Liver (tissue), 9 donors: ENCODE results near the gene TIAM2. TPM values are rescaled to one million over a fixed set of nuclear protein-coding genes. Genes with fewer than 3 reads are reported as not detected.

Source experiments
- DNase-seq: peaks from one replicate; pipeline ENCODE4 v3.0.0-alpha.2; 2017; ENCODE audit warnings: low spot score
- H3K27ac ChIP-seq, 2 donors: one replicate each; pipeline ENCODE4 v1.7.0; 2013; ENCODE audit warnings: inconsistent platforms in 2 of 2, low read length in 2 of 2, control low read depth in 1 of 2, low read depth in 1 of 2, mild to moderate bottlenecking in 1 of 2
- H3K27me3 ChIP-seq, 4 donors: one replicate each; pipeline versions ENCODE4 v1.6.1 to v1.7.0; 2013; ENCODE audit warnings: low read length in 3 of 4, inconsistent platforms in 1 of 4, mild to moderate bottlenecking in 1 of 4, moderate library complexity in 1 of 4; ENCODE audit not compliant: control insufficient read depth in 4 of 4, insufficient read depth in 4 of 4
- H3K36me3 ChIP-seq, 4 donors: one replicate each; pipeline versions ENCODE4 v1.6.1 to v1.7.0; 2013; ENCODE audit warnings: low read length in 3 of 4, mild to moderate bottlenecking in 3 of 4, low read depth in 1 of 4, moderate library complexity in 1 of 4; ENCODE audit not compliant: control insufficient read depth in 4 of 4, insufficient read depth in 3 of 4
- H3K4me1 ChIP-seq, 4 donors: one replicate each; pipeline versions ENCODE4 v1.6.1 to v1.7.0; 2013; ENCODE audit warnings: low read length in 3 of 4, mild to moderate bottlenecking in 3 of 4, moderate library complexity in 1 of 4; ENCODE audit not compliant: control insufficient read depth in 4 of 4, insufficient read depth in 4 of 4
- H3K4me3 ChIP-seq, 3 donors: one replicate each; pipeline versions ENCODE4 v1.6.1 to v1.7.0; 2013; ENCODE audit warnings: low read length in 3 of 3, control low read depth in 1 of 3, low read depth in 1 of 3, mild to moderate bottlenecking in 1 of 3
- H3K9ac ChIP-seq, 2 donors: one replicate each; pipeline ENCODE4 v1.7.0; 2013; ENCODE audit warnings: low read length in 2 of 2, mild to moderate bottlenecking in 2 of 2, moderate library complexity in 2 of 2, control low read depth in 1 of 2, low read depth in 1 of 2
- H3K9me3 ChIP-seq, 4 donors: one replicate each; pipeline versions ENCODE4 v1.6.1 to v1.7.0; 2013; ENCODE audit warnings: low read length in 3 of 4; ENCODE audit not compliant: control insufficient read depth in 4 of 4
- CTCF ChIP-seq: fragments of 150-350 bp; IDR thresholded peaks from 2 replicates; pipeline ENCODE4 v1.5.1; 2017; ENCODE audit warnings: improper control_type of control experiment, low read depth, low read length; ENCODE audit not compliant: missing input control
- EGR1 ChIP-seq, 2 donors: IDR thresholded peaks; 2 replicates each; pipeline ENCODE4 v1.6.1; 2016 to 2018; ENCODE audit warnings: antibody characterized with exemption in 2 of 2, low read depth in 2 of 2
- FOXA1 ChIP-seq: IDR thresholded peaks from 2 replicates; pipeline ENCODE4 v1.6.1; 2016; ENCODE audit warnings: antibody characterized with exemption
- FOXA2 ChIP-seq: IDR thresholded peaks from 2 replicates; pipeline ENCODE4 v1.6.1; 2016; ENCODE audit warnings: antibody characterized with exemption
- GABPA ChIP-seq, 2 donors: IDR thresholded peaks in 1 of 2; conservative IDR thresholded peaks in 1 of 2; 2 replicates each; pipeline ENCODE4 v1.6.1; 2016; ENCODE audit warnings: antibody characterized with exemption in 2 of 2, mild to moderate bottlenecking in 1 of 2, moderate library complexity in 1 of 2
- HNF4A ChIP-seq, 2 donors: conservative IDR thresholded peaks; 2 replicates each; pipeline ENCODE4 v1.6.1; 2016; ENCODE audit warnings: antibody characterized with exemption in 2 of 2, mild to moderate bottlenecking in 2 of 2
- HNF4G ChIP-seq: IDR thresholded peaks from 2 replicates; pipeline ENCODE4 v1.6.1; 2016; ENCODE audit warnings: antibody characterized with exemption
- JUND ChIP-seq, 2 donors: IDR thresholded peaks; 2 replicates each; pipeline ENCODE4 v1.6.1; 2016; ENCODE audit warnings: antibody characterized with exemption in 2 of 2
- NR2F2 ChIP-seq: IDR thresholded peaks from 2 replicates; pipeline ENCODE4 v1.6.1; 2016; ENCODE audit warnings: antibody characterized with exemption
- RAD21 ChIP-seq, 2 donors: IDR thresholded peaks; 2 replicates each; pipeline ENCODE4 v1.6.1; 2016; ENCODE audit warnings: antibody characterized with exemption in 2 of 2, mild to moderate bottlenecking in 2 of 2
- REST ChIP-seq: IDR thresholded peaks from 2 replicates; pipeline ENCODE4 v1.6.1; 2016; ENCODE audit warnings: antibody characterized with exemption, mild to moderate bottlenecking
- RXRA ChIP-seq, 2 donors: IDR thresholded peaks; 2 replicates each; pipeline ENCODE4 v1.6.1; 2017 to 2018; ENCODE audit warnings: antibody characterized with exemption in 2 of 2, mild to moderate bottlenecking in 1 of 2
- YY1 ChIP-seq: IDR thresholded peaks from 2 replicates; pipeline ENCODE4 v1.6.1; 2016; ENCODE audit warnings: antibody characterized with exemption, mild to moderate bottlenecking
- WGBS: extraction: QIAGEN DNeasy Blood & Tissue Kit; methylation state at CpG from one replicate; pipeline ENCODE4 v1.1.7; 2013; 5-methylcytosine and 5-hydroxymethylcytosine counted together
- polyA plus RNA-seq, 2 donors: library from polyadenylated mRNA; stranded (reverse) in 1 of 2; unstranded in 1 of 2; fragments of 200-250 nt in 1 of 2; fragments of >200 nt in 1 of 2; fragmentation: Nextera tagmentation in 1 of 2; extraction: Ambion mirVana in 1 of 2; gene quantifications; one replicate each; pipeline versions ENCODE4 v1.2.1 to v1.2.3, GENCODE V29; 2013 to 2015
- total RNA-seq, 2 donors: library from RNA; depleted of rRNA; stranded (reverse); fragments of >200 nt; gene quantifications; one replicate each; pipeline ENCODE4 v1.2.3, GENCODE V29; 2014
- TF ChIP-seq, protein P1 (sequence below): IDR thresholded peaks from 2 replicates; pipeline ENCODE4 v1.6.1; 2016; ENCODE audit warnings: antibody characterized with exemption
- TF ChIP-seq, protein P2 (sequence below): IDR thresholded peaks from 2 replicates; pipeline ENCODE4 v1.6.1; 2016; ENCODE audit warnings: antibody characterized with exemption
- donor health status: healthy.
- donor health status: healthy.
- donor health status: healthy.
- donor health status: healthy.
- donor health status: healthy.

Gene TIAM2
- total and polyA plus RNA-seq, 4 donors = 0.62 to 3.7 (median 2.4) TPM

GRCh38 chr6:155055729-155056128 lies 60.6 kb downstream of the TIAM2 start (continued):
- TF ChIP-seq JUND (IDR thresholded peaks at IDR 0.05) (no peak), NR2F2 (no peak), RXRA (IDR thresholded peaks at IDR 0.05) (no peak), FOXA1 (no peak), RAD21 (IDR thresholded peaks at IDR 0.05) (no peak), GABPA (IDR thresholded peaks at IDR 0.05 in 1 of 2, conservative IDR thresholded peaks at IDR 0.05 in 1 of 2) (no peak), EGR1 (IDR thresholded peaks at IDR 0.05; ENCODE audit: low read depth in 2 of 2) (no peak)
- TF ChIP-seq, protein P1, sequence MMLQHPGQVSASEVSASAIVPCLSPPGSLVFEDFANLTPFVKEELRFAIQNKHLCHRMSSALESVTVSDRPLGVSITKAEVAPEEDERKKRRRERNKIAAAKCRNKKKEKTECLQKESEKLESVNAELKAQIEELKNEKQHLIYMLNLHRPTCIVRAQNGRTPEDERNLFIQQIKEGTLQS = no peak
- TF ChIP-seq, protein P2, sequence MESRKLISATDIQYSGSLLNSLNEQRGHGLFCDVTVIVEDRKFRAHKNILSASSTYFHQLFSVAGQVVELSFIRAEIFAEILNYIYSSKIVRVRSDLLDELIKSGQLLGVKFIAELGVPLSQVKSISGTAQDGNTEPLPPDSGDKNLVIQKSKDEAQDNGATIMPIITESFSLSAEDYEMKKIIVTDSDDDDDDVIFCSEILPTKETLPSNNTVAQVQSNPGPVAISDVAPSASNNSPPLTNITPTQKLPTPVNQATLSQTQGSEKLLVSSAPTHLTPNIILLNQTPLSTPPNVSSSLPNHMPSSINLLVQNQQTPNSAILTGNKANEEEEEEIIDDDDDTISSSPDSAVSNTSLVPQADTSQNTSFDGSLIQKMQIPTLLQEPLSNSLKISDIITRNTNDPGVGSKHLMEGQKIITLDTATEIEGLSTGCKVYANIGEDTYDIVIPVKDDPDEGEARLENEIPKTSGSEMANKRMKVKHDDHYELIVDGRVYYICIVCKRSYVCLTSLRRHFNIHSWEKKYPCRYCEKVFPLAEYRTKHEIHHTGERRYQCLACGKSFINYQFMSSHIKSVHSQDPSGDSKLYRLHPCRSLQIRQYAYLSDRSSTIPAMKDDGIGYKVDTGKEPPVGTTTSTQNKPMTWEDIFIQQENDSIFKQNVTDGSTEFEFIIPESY = no peak

- Histone ChIP-seq H3K9ac (no peak overlapping the region), H3K27me3 (no peaks in the 10 kb centered on the region), H3K9me3 (no peaks in the 10 kb centered on the region), H3K27ac (no peak overlapping the region), H3K4me3 (no peak overlapping the region), H3K4me1 (no peaks in the 10 kb centered on the region), H3K36me3 (no peaks in the 10 kb centered on the region)
- TF ChIP-seq, protein P2 = no peak
- no peak for TF ChIP-seq YY1
- TF ChIP-seq FOXA2 = no peak
- no peak for TF ChIP-seq JUND (IDR thresholded peaks at IDR 0.05)
- no peak for TF ChIP-seq GABPA (IDR thresholded peaks at IDR 0.05 in 1 of 2, conservative IDR thresholded peaks at IDR 0.05 in 1 of 2)
- TF ChIP-seq FOXA1 = no peak
- no peak for TF ChIP-seq NR2F2
- no peak for DNase-seq
- WGBS = 75% methylated on average over 3 of the region's 3 CpGs
Observed at GRCh38 chr6:155056756-155057155, 61.6 kb downstream of the TIAM2 start.

DNA sequence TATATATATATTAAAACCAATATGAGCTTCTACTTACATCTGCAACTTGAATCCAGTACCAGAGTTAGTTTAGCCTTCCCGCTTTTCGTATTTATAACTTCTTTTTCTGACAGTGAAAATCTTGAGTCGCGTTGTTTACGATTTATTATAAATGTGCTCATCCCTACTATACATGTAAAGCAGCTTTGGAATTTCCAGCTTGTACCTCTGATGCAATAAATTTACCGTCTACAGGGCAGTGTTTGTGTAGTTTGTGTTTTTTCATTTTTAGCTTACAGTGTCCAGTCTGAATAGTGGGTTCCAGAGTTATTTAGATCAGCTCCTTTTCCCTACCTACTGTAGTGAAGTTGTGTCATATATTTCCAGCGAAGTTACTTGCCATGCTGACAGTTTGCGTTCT lies 66.3 kb downstream of the TIAM2 start:
- WGBS = 90% methylated on average over 8 of the region's 8 CpGs
- TF ChIP-seq HNF4A (conservative IDR thresholded peaks at IDR 0.05) (no peak), FOXA2 (no peak), HNF4G (no peak), REST (no peak), CTCF (no peak), FOXA1 (no peak), NR2F2 (no peak), YY1 (no peak), GABPA (IDR thresholded peaks at IDR 0.05 in 1 of 2, conservative IDR thresholded peaks at IDR 0.05 in 1 of 2) (no peak), RAD21 (IDR thresholded peaks at IDR 0.05) (no peak)
- TF ChIP-seq, protein P2 = no peak
- H3K9ac ChIP-seq = no peak overlapping the region
- no peaks in the 10 kb centered on the region for H3K36me3 ChIP-seq
- H3K27me3 ChIP-seq = no peaks in the 10 kb centered on the region
- no peak overlapping the region for H3K27ac ChIP-seq
- no peak for DNase-seq
- no peaks in the 10 kb centered on the region for H3K9me3 ChIP-seq
- H3K4me1 ChIP-seq = no peaks in the 10 kb centered on the region
- no peak overlapping the region for H3K4me3 ChIP-seq
